ENCODE measurements around the gene NR5A2.

NR5A2 gene

GRCh38 chr1:200036619-200037270, 9.2 kb downstream of the NR5A2 start:
- no peak for DNase-seq

- DNase-seq: no peak
These were observed 10.0 kb downstream of the NR5A2 start for GRCh38 chr1:200037501-200037900.

- DNase-seq: no peak
These were observed 10.4 kb downstream of the NR5A2 start for GRCh38 chr1:200037904-200038303.

- no peak for DNase-seq
These were observed 10.9 kb downstream of the NR5A2 start for GRCh38 chr1:200038325-200038980.

GRCh38 chr1:200038981-200039848, 11.7 kb downstream of the NR5A2 start:
- DNase-seq: no peak

GRCh38 chr1:200039849-200040474, 12.5 kb downstream of the NR5A2 start:
- no peak for DNase-seq

- DNase-seq: no peak
These were observed 13.1 kb downstream of the NR5A2 start for GRCh38 chr1:200040481-200041138.

- DNase-seq: no peak
These were observed 14.0 kb downstream of the NR5A2 start for GRCh38 chr1:200041337-200042118.

- no peak for DNase-seq
These were observed 14.6 kb downstream of the NR5A2 start for GRCh38 chr1:200042119-200042551.

GRCh38 chr1:200042552-200043335, 15.2 kb downstream of the NR5A2 start:
- no peak for DNase-seq

GRCh38 chr1:200043336-200043668, 15.8 kb downstream of the NR5A2 start:
- no peak for DNase-seq

GRCh38 chr1:200046115-200046514, 18.6 kb downstream of the NR5A2 start:
- DNase-seq: no peak

GRCh38 chr1:200048244-200048643, 20.7 kb downstream of the NR5A2 start:
- DNase-seq: no peak

- no peak for DNase-seq
These were observed 22.3 kb downstream of the NR5A2 start for GRCh38 chr1:200049810-200050209.

- DNase-seq: no peak
These were observed 24.1 kb downstream of the NR5A2 start for GRCh38 chr1:200051620-200052019.

GRCh38 chr1:200053091-200053490, 25.6 kb downstream of the NR5A2 start:
- DNase-seq: no peak

GRCh38 chr1:200053646-200054045, 26.1 kb downstream of the NR5A2 start:
- no peak for DNase-seq

- no peak for DNase-seq
These were observed 30.8 kb downstream of the NR5A2 start for GRCh38 chr1:200058341-200058740.

GRCh38 chr1:200062143-200062542, 34.6 kb downstream of the NR5A2 start:
- no peak for DNase-seq

- no peak for DNase-seq
These were observed 45.3 kb downstream of the NR5A2 start for GRCh38 chr1:200072636-200073285.

GRCh38 chr1:200073286-200073637, 45.8 kb downstream of the NR5A2 start:
- DNase-seq: no peak

All from CD4-positive, alpha-beta T cell treated with Interferon alpha-2 for 1 hour (primary cell).